ENCODE results near the gene CCT7. TPM values are rescaled to one million over a fixed set of nuclear protein-coding genes. Genes with fewer than 3 reads are reported as not detected.

The CCT7 gene
- total RNA-seq, 2 donors from 2014 or later = 347 to 391 TPM

DNA sequence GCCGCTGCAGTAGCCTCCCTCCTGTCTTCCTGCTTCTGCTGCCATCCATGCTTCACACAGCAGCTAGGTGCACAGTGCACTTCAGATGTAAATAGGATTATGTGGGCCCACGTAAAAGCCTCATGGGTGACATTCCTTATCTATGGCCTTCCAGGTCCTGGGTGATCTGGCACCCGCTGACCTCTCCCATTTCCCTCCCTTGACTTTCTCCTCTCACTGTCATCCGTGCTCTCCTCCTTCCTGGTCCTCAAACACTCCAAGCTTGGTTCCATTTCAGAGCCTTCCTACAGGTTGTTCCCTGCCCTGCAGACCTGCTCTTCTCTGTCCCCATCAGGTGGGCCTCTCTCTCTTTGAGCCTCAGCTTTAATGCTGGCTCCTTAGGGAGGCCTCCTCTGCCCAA lies 24.1 kb upstream of the CCT7 start:
- no peak overlapping the region for H3K4me3 Mint-ChIP-seq
- no peaks in the 10 kb centered on the region for H3K9me3 ChIP-seq (ENCODE audit: control insufficient read depth, low read length)
- H3K9me3 Mint-ChIP-seq = no peaks in the 10 kb centered on the region
- peaks cover 25% of the 10 kb centered on the region for H3K27me3 ChIP-seq (ENCODE audit: control insufficient read depth, insufficient read depth, low read length, poor library complexity, severe bottlenecking)
- no peaks in the 10 kb centered on the region for H3K36me3 Mint-ChIP-seq (ENCODE audit: low read depth)
- no peak overlapping the region for H3K4me3 ChIP-seq (ENCODE audit: low read length)
- H3K27ac Mint-ChIP-seq = no peak overlapping the region
- WGBS, 2 experiments (ENCODE audit: insufficient coverage in 1 of 2, insufficient read length in 1 of 2) = 84 to 86% methylated on average over 3 to 4 of the region's 4 CpGs
- no peaks in the 10 kb centered on the region for H3K4me1 ChIP-seq (ENCODE audit: control insufficient read depth, insufficient read depth, low read length)
- H3K27ac ChIP-seq (ENCODE audit: low read depth, low read length) = no peak overlapping the region
- H3K27me3 Mint-ChIP-seq (ENCODE audit: insufficient read depth) = peaks cover 33% of the 10 kb centered on the region
- no peaks in the 10 kb centered on the region for H3K36me3 ChIP-seq (ENCODE audit: control insufficient read depth, insufficient read depth, low read length)
- H3K9ac ChIP-seq (ENCODE audit: extremely low read depth, low read length, poor library complexity, severe bottlenecking) = no peak overlapping the region
- no peak for DNase-seq
- TF ChIP-seq, protein P1, sequence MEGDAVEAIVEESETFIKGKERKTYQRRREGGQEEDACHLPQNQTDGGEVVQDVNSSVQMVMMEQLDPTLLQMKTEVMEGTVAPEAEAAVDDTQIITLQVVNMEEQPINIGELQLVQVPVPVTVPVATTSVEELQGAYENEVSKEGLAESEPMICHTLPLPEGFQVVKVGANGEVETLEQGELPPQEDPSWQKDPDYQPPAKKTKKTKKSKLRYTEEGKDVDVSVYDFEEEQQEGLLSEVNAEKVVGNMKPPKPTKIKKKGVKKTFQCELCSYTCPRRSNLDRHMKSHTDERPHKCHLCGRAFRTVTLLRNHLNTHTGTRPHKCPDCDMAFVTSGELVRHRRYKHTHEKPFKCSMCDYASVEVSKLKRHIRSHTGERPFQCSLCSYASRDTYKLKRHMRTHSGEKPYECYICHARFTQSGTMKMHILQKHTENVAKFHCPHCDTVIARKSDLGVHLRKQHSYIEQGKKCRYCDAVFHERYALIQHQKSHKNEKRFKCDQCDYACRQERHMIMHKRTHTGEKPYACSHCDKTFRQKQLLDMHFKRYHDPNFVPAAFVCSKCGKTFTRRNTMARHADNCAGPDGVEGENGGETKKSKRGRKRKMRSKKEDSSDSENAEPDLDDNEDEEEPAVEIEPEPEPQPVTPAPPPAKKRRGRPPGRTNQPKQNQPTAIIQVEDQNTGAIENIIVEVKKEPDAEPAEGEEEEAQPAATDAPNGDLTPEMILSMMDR (conservative IDR thresholded peaks at IDR 0.05) = no peak
- H3K4me1 Mint-ChIP-seq = peaks cover 8% of the 10 kb centered on the region

DNA sequence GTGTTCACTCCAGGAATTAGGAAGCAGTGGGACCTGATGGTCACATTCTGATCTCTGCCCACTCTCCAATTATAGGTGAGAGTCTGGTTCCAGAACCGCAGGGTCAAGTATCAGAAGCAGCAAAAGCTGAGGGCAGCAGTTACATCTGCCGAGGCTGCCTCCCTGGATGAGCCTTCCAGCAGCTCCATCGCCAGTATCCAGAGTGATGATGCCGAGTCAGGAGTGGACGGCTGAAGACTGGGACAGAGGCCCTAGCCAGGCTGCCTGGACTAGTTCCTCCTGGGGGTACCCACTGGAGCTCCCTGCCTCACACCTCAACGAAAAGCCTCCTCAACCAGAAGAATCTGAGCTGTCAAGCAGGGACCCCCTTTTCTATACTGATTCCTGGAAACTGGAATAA lies 23.4 kb upstream of the CCT7 start:
- Mint-ChIP-seq H3K27ac (no peak overlapping the region), H3K4me1 (peaks cover 13% of the 10 kb centered on the region), H3K27me3 (ENCODE audit: insufficient read depth) (peaks cover 26% of the 10 kb centered on the region), H3K36me3 (ENCODE audit: low read depth) (no peaks in the 10 kb centered on the region), H3K4me3 (no peak overlapping the region), H3K9me3 (no peaks in the 10 kb centered on the region)
- Histone ChIP-seq H3K4me1 (ENCODE audit: control insufficient read depth, insufficient read depth, low read length) (no peaks in the 10 kb centered on the region), H3K4me3 (ENCODE audit: low read length) (no peak overlapping the region), H3K9me3 (ENCODE audit: control insufficient read depth, low read length) (no peaks in the 10 kb centered on the region), H3K27me3 (ENCODE audit: control insufficient read depth, insufficient read depth, low read length, poor library complexity, severe bottlenecking) (peaks cover 18% of the 10 kb centered on the region), H3K27ac (ENCODE audit: low read depth, low read length) (no peak overlapping the region), H3K36me3 (ENCODE audit: control insufficient read depth, insufficient read depth, low read length) (no peaks in the 10 kb centered on the region), H3K9ac (ENCODE audit: extremely low read depth, low read length, poor library complexity, severe bottlenecking) (no peak overlapping the region)
- TF ChIP-seq, protein P1 (conservative IDR thresholded peaks at IDR 0.05) = no peak
- no peak for DNase-seq
- WGBS, 2 experiments (ENCODE audit: insufficient coverage in 1 of 2, insufficient read length in 1 of 2) = 91 to 95% methylated on average over 5 to 6 of the region's 6 CpGs

DNA sequence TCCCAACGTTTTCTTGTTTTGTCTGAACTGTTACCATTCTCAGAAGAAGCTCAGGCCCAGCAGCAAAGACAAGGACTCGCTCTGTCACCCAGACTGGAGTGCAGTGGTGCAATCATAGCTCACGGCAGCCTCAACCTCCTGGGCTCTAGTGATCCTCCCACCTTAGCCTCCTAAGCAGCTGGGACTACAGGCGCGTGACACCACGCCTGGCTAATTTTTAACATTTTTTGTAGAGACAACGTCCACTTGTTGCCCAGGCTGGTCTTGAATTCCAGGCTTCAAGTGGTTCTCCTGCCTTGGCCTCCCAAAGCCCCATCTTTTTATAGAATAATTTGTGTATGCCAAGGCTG lies 22.0 kb upstream of the CCT7 start:
- H3K27ac Mint-ChIP-seq = no peak overlapping the region
- no peak overlapping the region for H3K4me3 Mint-ChIP-seq
- H3K27me3 ChIP-seq (ENCODE audit: control insufficient read depth, insufficient read depth, low read length, poor library complexity, severe bottlenecking) = peaks cover 9% of the 10 kb centered on the region
- 84 to 85% methylated on average over 6 to 7 of the region's 7 CpGs for WGBS, 2 experiments (ENCODE audit: insufficient coverage in 1 of 2, insufficient read length in 1 of 2)
- peaks cover 13% of the 10 kb centered on the region for H3K4me1 Mint-ChIP-seq
- TF ChIP-seq, protein P1 (conservative IDR thresholded peaks at IDR 0.05) = no peak
- no peaks in the 10 kb centered on the region for H3K9me3 Mint-ChIP-seq
- H3K36me3 Mint-ChIP-seq (ENCODE audit: low read depth) = no peaks in the 10 kb centered on the region
- no peaks in the 10 kb centered on the region for H3K4me1 ChIP-seq (ENCODE audit: control insufficient read depth, insufficient read depth, low read length)
- no peaks in the 10 kb centered on the region for H3K9me3 ChIP-seq (ENCODE audit: control insufficient read depth, low read length)
- H3K27ac ChIP-seq (ENCODE audit: low read depth, low read length) = no peak overlapping the region
- peaks cover 17% of the 10 kb centered on the region for H3K27me3 Mint-ChIP-seq (ENCODE audit: insufficient read depth)
- DNase-seq = no peak
- H3K36me3 ChIP-seq (ENCODE audit: control insufficient read depth, insufficient read depth, low read length) = no peaks in the 10 kb centered on the region
- H3K9ac ChIP-seq (ENCODE audit: extremely low read depth, low read length, poor library complexity, severe bottlenecking) = no peak overlapping the region
- no peak overlapping the region for H3K4me3 ChIP-seq (ENCODE audit: low read length)

Data from endodermal cell (in vitro differentiated cells).